Measurements from ENCODE around the gene PKP4. TPM values are rescaled to one million over a fixed set of nuclear protein-coding genes. Genes with fewer than 3 reads are reported as not detected.

The PKP4 gene
- total RNA-seq, 1 donor from 2014 or later, result 62.9 TPM

DNA sequence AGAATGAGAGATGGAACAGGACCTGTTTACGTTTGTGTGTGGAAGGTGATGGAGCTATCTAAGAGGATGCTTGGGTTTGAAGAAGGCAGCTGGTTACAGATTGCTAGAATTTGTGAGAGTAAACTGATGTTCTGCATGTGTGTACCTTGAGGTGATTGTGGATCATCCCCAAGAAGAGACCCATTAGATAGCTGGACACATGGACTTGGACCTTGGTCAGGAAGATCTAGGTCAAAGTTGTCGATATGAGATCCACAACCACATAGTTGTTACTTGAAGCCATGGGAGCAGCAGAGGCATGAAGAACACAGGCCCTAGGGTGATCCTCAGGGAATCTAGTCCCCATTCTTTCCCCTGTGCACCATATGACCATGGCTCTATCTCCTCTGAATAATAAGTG is 101.0 kb downstream of the PKP4 start:
- H3K4me3 Mint-ChIP-seq (ENCODE audit: low read depth), result no peak overlapping the region
- peaks cover 5% of the 10 kb centered on the region for H3K36me3 Mint-ChIP-seq (ENCODE audit: insufficient read depth)
- DNase-seq (ENCODE audit: low spot score, unreplicated experiment), result no peak
- H3K27me3 Mint-ChIP-seq, result no peaks in the 10 kb centered on the region
- H3K27ac Mint-ChIP-seq, result no peak overlapping the region
- TF ChIP-seq CTCF (IDR thresholded peaks at IDR 0.05; ENCODE audit: unreplicated experiment), result no peak
- H3K4me1 Mint-ChIP-seq (ENCODE audit: low read depth), result peaks cover 5% of the 10 kb centered on the region
- no peaks in the 10 kb centered on the region for H3K9me3 Mint-ChIP-seq (ENCODE audit: low read depth)

- H3K4me3 Mint-ChIP-seq (ENCODE audit: low read depth), result no peak overlapping the region
- peaks cover 2% of the 10 kb centered on the region for H3K36me3 Mint-ChIP-seq (ENCODE audit: insufficient read depth)
- H3K4me1 Mint-ChIP-seq (ENCODE audit: low read depth), result peaks cover 5% of the 10 kb centered on the region
- DNase-seq (ENCODE audit: low spot score, unreplicated experiment), result no peak
- TF ChIP-seq CTCF (IDR thresholded peaks at IDR 0.05; ENCODE audit: unreplicated experiment), result no peak
- H3K27ac Mint-ChIP-seq, result no peak overlapping the region
- H3K27me3 Mint-ChIP-seq, result no peaks in the 10 kb centered on the region
- H3K9me3 Mint-ChIP-seq (ENCODE audit: low read depth), result no peaks in the 10 kb centered on the region
Observed at GRCh38 chr2:158559252-158559651, 102.5 kb downstream of the PKP4 start.

GRCh38 chr2:158560259-158560658 is 103.5 kb downstream of the PKP4 start:
- H3K27me3 Mint-ChIP-seq, result no peaks in the 10 kb centered on the region
- TF ChIP-seq CTCF (IDR thresholded peaks at IDR 0.05; ENCODE audit: unreplicated experiment), result no peak
- no peaks in the 10 kb centered on the region for H3K9me3 Mint-ChIP-seq (ENCODE audit: low read depth)
- no peak overlapping the region for H3K4me3 Mint-ChIP-seq (ENCODE audit: low read depth)
- H3K4me1 Mint-ChIP-seq (ENCODE audit: low read depth), result peaks cover 5% of the 10 kb centered on the region
- no peak for DNase-seq (ENCODE audit: low spot score, unreplicated experiment)
- H3K36me3 Mint-ChIP-seq (ENCODE audit: insufficient read depth), result peaks cover 4% of the 10 kb centered on the region
- H3K27ac Mint-ChIP-seq, result no peak overlapping the region

DNA sequence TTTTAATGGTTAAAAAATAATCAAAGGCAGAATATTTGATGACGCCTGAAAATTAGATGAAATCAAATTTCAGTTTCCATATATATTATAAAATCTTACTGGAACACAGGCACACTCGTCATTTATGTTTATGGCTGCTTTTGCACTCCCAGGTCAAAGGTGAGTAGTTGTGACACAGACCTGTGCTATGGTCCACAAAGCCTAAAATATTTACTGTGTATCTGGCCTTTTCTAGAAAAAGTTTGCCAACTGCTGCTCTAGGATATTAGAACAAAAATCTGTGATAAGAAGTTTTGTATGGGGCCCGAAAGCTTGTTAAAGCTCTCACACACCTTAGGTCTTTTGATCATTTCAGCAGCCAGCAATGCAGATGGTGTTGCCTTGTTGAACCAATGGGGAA is 104.3 kb downstream of the PKP4 start:
- Mint-ChIP-seq H3K4me3 (ENCODE audit: low read depth) (no peak overlapping the region), H3K27ac (no peak overlapping the region), H3K9me3 (ENCODE audit: low read depth) (no peaks in the 10 kb centered on the region), H3K4me1 (ENCODE audit: low read depth) (peaks cover 5% of the 10 kb centered on the region), H3K27me3 (no peaks in the 10 kb centered on the region), H3K36me3 (ENCODE audit: insufficient read depth) (peaks cover 4% of the 10 kb centered on the region)
- TF ChIP-seq CTCF (IDR thresholded peaks at IDR 0.05; ENCODE audit: unreplicated experiment), result no peak
- no peak for DNase-seq (ENCODE audit: low spot score, unreplicated experiment)

DNA sequence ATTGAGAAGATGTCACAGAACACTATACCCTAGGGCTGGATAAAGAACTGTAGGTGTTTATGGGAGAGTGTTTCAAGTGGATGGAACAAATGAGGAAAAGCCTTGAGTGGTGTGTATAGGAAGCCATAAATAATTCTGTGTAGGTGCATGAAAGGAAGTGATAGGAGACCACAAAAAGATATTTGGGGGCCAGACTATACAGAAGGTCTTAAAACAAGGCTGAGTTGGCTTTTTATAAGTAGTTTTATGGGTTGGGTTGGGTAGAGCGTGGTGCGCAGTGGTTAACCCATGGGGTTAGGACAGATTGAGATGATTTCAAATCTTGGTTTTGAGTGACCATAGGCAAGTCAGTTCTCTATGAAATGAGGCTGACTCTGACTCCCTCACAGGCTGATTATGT is 110.5 kb downstream of the PKP4 start:
- Mint-ChIP-seq H3K36me3 (ENCODE audit: insufficient read depth) (peaks cover 11% of the 10 kb centered on the region), H3K4me1 (ENCODE audit: low read depth) (no peaks in the 10 kb centered on the region), H3K27ac (no peak overlapping the region), H3K4me3 (ENCODE audit: low read depth) (no peak overlapping the region), H3K9me3 (ENCODE audit: low read depth) (peaks cover 5% of the 10 kb centered on the region), H3K27me3 (no peaks in the 10 kb centered on the region)
- no peak for DNase-seq (ENCODE audit: low spot score, unreplicated experiment)
- TF ChIP-seq CTCF (IDR thresholded peaks at IDR 0.05; ENCODE audit: unreplicated experiment), result no peak
